B cell (primary cell): Measurements from ENCODE around the gene TMEM37. TPM values are rescaled to one million over a fixed set of nuclear protein-coding genes. Genes with fewer than 3 reads are reported as not detected.

Source experiments
- ATAC-seq: fragments of 200-7000 bp; cut with Tn5 transposase; one replicate; pipeline ENCODE4 v1.10.0; 2021; ENCODE audit warnings: low read depth, mild to moderate bottlenecking, moderate number of reproducible peaks, moderate library complexity
- CTCF ChIA-PET: fragments of 350-600 bp; sonication (Branson Sonifier 250); formaldehyde crosslinking; loops from one replicate; lab custom pipeline; 2021; ENCODE audit warnings: antibody characterized with exemption, inconsistent platforms; lab: Charles Lee
- POLR2A ChIA-PET: fragments of 350-600 bp; sonication (Branson Sonifier 250); formaldehyde crosslinking; loops from one replicate; lab custom pipeline; 2021; ENCODE audit warnings: antibody characterized with exemption; lab: Charles Lee
- DNase-seq: peaks from one replicate; pipeline ENCODE4 v3.0.0; 2013
- H2AFZ ChIP-seq: 2 replicates; pipeline ENCODE4 v1.6.1; 2012; ENCODE audit warnings: mild to moderate bottlenecking, low read depth, low read length; ENCODE audit not compliant: insufficient read depth, poor library complexity, severe bottlenecking
- H3K27ac ChIP-seq, 2 donors: 1 replicate in 1 of 2; 2 replicates in 1 of 2; pipeline ENCODE4 v1.5.1; 2012 to 2013; ENCODE audit warnings: low read length in 2 of 2, mild to moderate bottlenecking in 2 of 2, moderate library complexity in 1 of 2
- H3K27me3 ChIP-seq, 4 experiments: fragments of 200-600 bp in 1 of 4; sonication (generic) in 1 of 4; replicated peaks in 1 of 4; 1 replicate in 2 of 4; 2 replicates in 2 of 4; pipeline versions ENCODE4 v1.6.1 to v1.7.0; 2013 to 2016; ENCODE audit warnings: low read length in 3 of 4, mild to moderate bottlenecking in 2 of 4, mixed read lengths in 1 of 4, moderate library complexity in 1 of 4; ENCODE audit not compliant: insufficient read depth in 4 of 4, control insufficient read depth in 3 of 4; ENCODE audit errors: control extremely low read depth in 1 of 4
- H3K36me3 ChIP-seq, 2 experiments: replicated peaks in 1 of 2; 1 replicate in 1 of 2; 2 replicates in 1 of 2; pipeline versions ENCODE4 v1.6.1 to v1.7.1; 2013; ENCODE audit warnings: low read length in 1 of 2; ENCODE audit not compliant: insufficient read depth in 2 of 2, control insufficient read depth in 1 of 2; ENCODE audit errors: control extremely low read depth in 1 of 2, extremely low read depth in 1 of 2
- H3K4me1 ChIP-seq, 2 donors: fragments of 200-600 bp in 1 of 2; sonication (generic) in 1 of 2; 1 replicate in 1 of 2; 2 replicates in 1 of 2; pipeline versions ENCODE4 v1.5.1 to v1.6.1; 2013 to 2017; ENCODE audit warnings: low read length in 2 of 2; ENCODE audit not compliant: control insufficient read depth in 2 of 2, insufficient read depth in 2 of 2
- H3K4me2 ChIP-seq: replicated peaks from 2 replicates; pipeline ENCODE3; 2012; ENCODE audit warnings: mild to moderate bottlenecking, low read depth, low read length; ENCODE audit not compliant: poor library complexity, severe bottlenecking
- H3K4me3 ChIP-seq, 5 experiments: fragments of 200-600 bp in 1 of 5; sonication (generic) in 1 of 5; 1 replicate in 3 of 5; 2 replicates in 2 of 5; pipeline versions ENCODE4 v1.5.1 to v1.7.0; 2011 to 2016; ENCODE audit warnings: low read length in 4 of 5, mild to moderate bottlenecking in 4 of 5, low read depth in 2 of 5, control low read depth in 1 of 5, moderate library complexity in 1 of 5; ENCODE audit not compliant: insufficient read depth in 1 of 5; ENCODE audit errors: control extremely low read depth in 1 of 5, extremely low read depth in 1 of 5
- H3K79me2 ChIP-seq: fragments of 200-600 bp; sonication (generic); one replicate; pipeline ENCODE4 v1.6.0; 2016; ENCODE audit warnings: low read length; ENCODE audit not compliant: control insufficient read depth, insufficient read depth
- H3K9ac ChIP-seq: fragments of 200-600 bp; sonication (generic); 2 replicates; pipeline ENCODE4 v1.6.1; 2017; ENCODE audit warnings: mild to moderate bottlenecking, low read length, moderate library complexity
- H3K9me3 ChIP-seq, 3 donors: one replicate each; pipeline versions ENCODE4 v1.6.1 to v1.7.1; 2013; ENCODE audit warnings: low read length in 2 of 3; ENCODE audit not compliant: control insufficient read depth in 2 of 3, insufficient read depth in 1 of 3; ENCODE audit errors: control extremely low read depth in 1 of 3
- H4K20me1 ChIP-seq: 2 replicates; pipeline ENCODE4 v1.6.0; 2012; ENCODE audit warnings: mild to moderate bottlenecking, low read length; ENCODE audit not compliant: insufficient read depth, control insufficient read depth, poor library complexity, severe bottlenecking
- H3K27ac Mint-ChIP-seq: one replicate; pipeline ENCODE4 v1.8.0; 2021; ENCODE audit warnings: mixed read lengths
- H3K27me3 Mint-ChIP-seq: one replicate; pipeline ENCODE4 v1.8.0; 2021; ENCODE audit warnings: mixed read lengths
- H3K4me1 Mint-ChIP-seq: one replicate; pipeline ENCODE4 v1.8.0; 2021; ENCODE audit warnings: mixed read lengths
- H3K4me3 Mint-ChIP-seq: one replicate; pipeline ENCODE4 v1.8.0; 2021; ENCODE audit warnings: mixed read lengths
- H3K9me3 Mint-ChIP-seq: one replicate; pipeline ENCODE4 v1.8.0; 2022; ENCODE audit warnings: mixed read lengths; ENCODE audit not compliant: insufficient read depth
- EZH2 ChIP-seq: IDR thresholded peaks from 2 replicates; pipeline ENCODE4 v1.6.1; 2012; ENCODE audit warnings: borderline replicate concordance, low read depth, mild to moderate bottlenecking, moderate library complexity, low read length; ENCODE audit not compliant: insufficient read depth, poor library complexity, severe bottlenecking
- WGBS: methylation state at CpG from one replicate; pipeline ENCODE4 v1.1.5; 2013; ENCODE audit warnings: missing lambda C conversion rate; ENCODE audit not compliant: insufficient coverage; 5-methylcytosine and 5-hydroxymethylcytosine counted together
- intact Hi-C: fragments of 100-400 bp; cut with micrococcal nuclease; formaldehyde crosslinking; loops from one replicate; pipeline ENCODE4 v1.10.0; 2022
- polyA plus RNA-seq: library from polyadenylated mRNA; depleted of rRNA; stranded (reverse); fragments of >200 nt; gene quantifications from 2 replicates; pipeline ENCODE4 v1.2.3, GENCODE V29; 2012
- total RNA-seq, 2 donors: library from RNA; stranded (reverse); fragments of 120-200 nt in 1 of 2; gene quantifications; 1 replicate in 1 of 2; 2 replicates in 1 of 2; pipeline versions ENCODE4 v1.2.3 to v1.2.4, GENCODE V29; 2013 to 2022
- TF ChIP-seq, protein P1 (sequence below): fragments of 200-600 bp; IDR thresholded peaks from one replicate; pipeline ENCODE4 v1.8.0; 2022; ENCODE audit warnings: antibody characterized with exemption, mild to moderate bottlenecking

Gene TMEM37
- total and polyA plus RNA-seq, 2 donors (not counting 1 experiment from before 2014, with no cell fraction given): not detected

DNA sequence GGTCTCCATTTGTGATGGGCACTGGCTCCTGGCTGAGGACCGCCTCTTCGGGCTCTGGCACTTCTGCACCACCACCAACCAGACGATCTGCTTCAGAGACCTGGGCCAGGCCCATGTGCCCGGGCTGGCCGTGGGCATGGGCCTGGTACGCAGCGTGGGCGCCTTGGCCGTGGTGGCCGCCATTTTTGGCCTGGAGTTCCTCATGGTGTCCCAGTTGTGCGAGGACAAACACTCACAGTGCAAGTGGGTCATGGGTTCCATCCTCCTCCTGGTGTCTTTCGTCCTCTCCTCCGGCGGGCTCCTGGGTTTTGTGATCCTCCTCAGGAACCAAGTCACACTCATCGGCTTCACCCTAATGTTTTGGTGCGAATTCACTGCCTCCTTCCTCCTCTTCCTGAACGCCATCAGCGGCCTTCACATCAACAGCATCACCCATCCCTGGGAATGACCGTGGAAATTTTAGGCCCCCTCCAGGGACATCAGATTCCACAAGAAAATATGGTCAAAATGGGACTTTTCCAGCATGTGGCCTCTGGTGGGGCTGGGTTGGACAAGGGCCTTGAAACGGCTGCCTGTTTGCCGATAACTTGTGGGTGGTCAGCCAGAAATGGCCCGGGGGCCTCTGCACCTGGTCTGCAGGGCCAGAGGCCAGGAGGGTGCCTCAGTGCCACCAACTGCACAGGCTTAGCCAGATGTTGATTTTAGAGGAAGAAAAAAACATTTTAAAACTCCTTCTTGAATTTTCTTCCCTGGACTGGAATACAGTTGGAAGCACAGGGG is 5.5 kb downstream of the TMEM37 start:
- intact Hi-C loops: loop anchor here (10.0 kb wide), 1 partner anchor 1352 kb away; the partner anchor contains the start of gene INSIG2
- Mint-ChIP-seq H3K27ac (no peak overlapping the region), H3K4me1 (peaks cover 10% of the 10 kb centered on the region), H3K27me3 (peaks cover 40% of the 10 kb centered on the region), H3K4me3 (no peak overlapping the region), H3K9me3 (no peaks in the 10 kb centered on the region)
- Histone ChIP-seq H3K36me3 (no peaks in the 10 kb centered on the region), H3K9ac (no peak overlapping the region), H3K9me3 (peaks cover 0 to 4% (median 0%) of the 10 kb centered on the region in 3 donors), H4K20me1 (no peaks in the 10 kb centered on the region), H3K4me1 (peaks cover 5 to 7% of the 10 kb centered on the region in 2 donors), H3K79me2 (no peaks in the 10 kb centered on the region), H3K4me2 (no peak overlapping the region), H3K27ac (no peak overlapping the region), H3K27me3 (peaks cover 0 to 40% (median 8%) of the 10 kb centered on the region in 4 experiments), H2AFZ (no peak overlapping the region), H3K4me3 (no peak overlapping the region)
- no peak for TF ChIP-seq EZH2
- 96% methylated on average over 19 of the region's 22 CpGs for whole genome bisulfite sequencing
- POLR2A ChIA-PET: no interaction called here
- ATAC-seq (no peak), DNase-seq (no peak)
- CTCF ChIA-PET: no interaction called here

DNA sequence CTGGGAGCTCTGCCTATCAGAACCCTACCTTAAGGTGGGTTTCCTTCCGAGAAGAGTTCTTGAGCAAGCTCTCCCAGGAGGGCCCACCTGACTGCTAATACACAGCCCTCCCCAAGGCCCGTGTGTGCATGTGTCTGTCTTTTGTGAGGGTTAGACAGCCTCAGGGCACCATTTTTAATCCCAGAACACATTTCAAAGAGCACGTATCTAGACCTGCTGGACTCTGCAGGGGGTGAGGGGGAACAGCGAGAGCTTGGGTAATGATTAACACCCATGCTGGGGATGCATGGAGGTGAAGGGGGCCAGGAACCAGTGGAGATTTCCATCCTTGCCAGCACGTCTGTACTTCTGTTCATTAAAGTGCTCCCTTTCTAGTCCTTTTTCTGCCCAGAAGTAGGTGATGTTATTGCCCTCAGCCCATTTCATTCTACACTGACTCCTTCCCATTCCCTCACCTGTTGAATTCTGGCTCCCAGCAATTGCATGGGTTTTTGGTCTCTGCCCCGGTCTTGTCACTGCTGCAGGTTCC is 6.5 kb downstream of the TMEM37 start:
- peaks cover 0 to 30% (median 2%) of the 10 kb centered on the region in 4 experiments for H3K27me3 ChIP-seq
- no peak overlapping the region for H3K27ac ChIP-seq
- H3K4me1 ChIP-seq: no peaks in the 10 kb centered on the region
- H3K9ac ChIP-seq: no peak overlapping the region
- no peak for DNase-seq
- WGBS: 72% methylated on average over 2 of the region's 6 CpGs
- CTCF ChIA-PET: no interaction called here
- TF ChIP-seq, protein P1, sequence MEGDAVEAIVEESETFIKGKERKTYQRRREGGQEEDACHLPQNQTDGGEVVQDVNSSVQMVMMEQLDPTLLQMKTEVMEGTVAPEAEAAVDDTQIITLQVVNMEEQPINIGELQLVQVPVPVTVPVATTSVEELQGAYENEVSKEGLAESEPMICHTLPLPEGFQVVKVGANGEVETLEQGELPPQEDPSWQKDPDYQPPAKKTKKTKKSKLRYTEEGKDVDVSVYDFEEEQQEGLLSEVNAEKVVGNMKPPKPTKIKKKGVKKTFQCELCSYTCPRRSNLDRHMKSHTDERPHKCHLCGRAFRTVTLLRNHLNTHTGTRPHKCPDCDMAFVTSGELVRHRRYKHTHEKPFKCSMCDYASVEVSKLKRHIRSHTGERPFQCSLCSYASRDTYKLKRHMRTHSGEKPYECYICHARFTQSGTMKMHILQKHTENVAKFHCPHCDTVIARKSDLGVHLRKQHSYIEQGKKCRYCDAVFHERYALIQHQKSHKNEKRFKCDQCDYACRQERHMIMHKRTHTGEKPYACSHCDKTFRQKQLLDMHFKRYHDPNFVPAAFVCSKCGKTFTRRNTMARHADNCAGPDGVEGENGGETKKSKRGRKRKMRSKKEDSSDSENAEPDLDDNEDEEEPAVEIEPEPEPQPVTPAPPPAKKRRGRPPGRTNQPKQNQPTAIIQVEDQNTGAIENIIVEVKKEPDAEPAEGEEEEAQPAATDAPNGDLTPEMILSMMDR: no peak
- TF ChIP-seq EZH2: no peak
- no peak for ATAC-seq
- no peaks in the 10 kb centered on the region for H3K79me2 ChIP-seq
- H3K36me3 ChIP-seq: no peaks in the 10 kb centered on the region
- POLR2A ChIA-PET: no interaction called here
- Mint-ChIP-seq H3K4me1 (peaks cover 4% of the 10 kb centered on the region), H3K4me3 (no peak overlapping the region), H3K27me3 (peaks cover 31% of the 10 kb centered on the region), H3K27ac (no peak overlapping the region), H3K9me3 (no peaks in the 10 kb centered on the region)
- H3K4me2 ChIP-seq: no peak overlapping the region
- intact Hi-C loops: loop anchor here (10.0 kb wide), 1 partner anchor 1353 kb away; the partner anchor contains the start of gene INSIG2
- H3K4me3 ChIP-seq: no peak overlapping the region
- H4K20me1 ChIP-seq: no peaks in the 10 kb centered on the region
- no peak overlapping the region for H2AFZ ChIP-seq
- no peaks in the 10 kb centered on the region for H3K9me3 ChIP-seq
